ENCODE measurements around the gene ABHD17C. TPM values are rescaled to one million over a fixed set of nuclear protein-coding genes. Genes with fewer than 3 reads are reported as not detected.

The ABHD17C gene
- total RNA-seq, 3 donors from 2014 or later: 5.3 to 7.2 (median 5.8) TPM

GRCh38 chr15:80674245-80674614 is 20.9 kb upstream of the ABHD17C start:
- Mint-ChIP-seq H3K9me3 (no peaks in the 10 kb centered on the region), H3K4me3 (no peak overlapping the region), H3K4me1 (ENCODE audit: low read depth) (no peaks in the 10 kb centered on the region), H3K36me3 (ENCODE audit: insufficient read depth) (no peaks in the 10 kb centered on the region), H3K27me3 (ENCODE audit: low read depth) (peaks cover 15% of the 10 kb centered on the region)
- DNase-seq (no peak), ATAC-seq (no peak)

- H3K27me3 Mint-ChIP-seq (ENCODE audit: low read depth): peaks cover 23% of the 10 kb centered on the region
- H3K9me3 Mint-ChIP-seq: no peaks in the 10 kb centered on the region
- no peaks in the 10 kb centered on the region for H3K4me1 Mint-ChIP-seq (ENCODE audit: low read depth)
- no peaks in the 10 kb centered on the region for H3K36me3 Mint-ChIP-seq (ENCODE audit: insufficient read depth)
- DNase-seq: no peak
- no peak overlapping the region for H3K4me3 Mint-ChIP-seq
- ATAC-seq: no peak
These were observed 18.1 kb upstream of the ABHD17C start for GRCh38 chr15:80677041-80677440.

GRCh38 chr15:80679167-80679803 is 15.8 kb upstream of the ABHD17C start:
- no peak for DNase-seq

GRCh38 chr15:80679804-80680175 is 15.3 kb upstream of the ABHD17C start:
- DNase-seq (no peak), ATAC-seq (no peak)
- Mint-ChIP-seq H3K9me3 (peaks cover 4% of the 10 kb centered on the region), H3K4me3 (no peak overlapping the region), H3K27me3 (ENCODE audit: low read depth) (peaks cover 28% of the 10 kb centered on the region), H3K4me1 (ENCODE audit: low read depth) (no peaks in the 10 kb centered on the region), H3K36me3 (ENCODE audit: insufficient read depth) (no peaks in the 10 kb centered on the region)

More at GRCh38 chr15:80679167-80679803, 15.8 kb upstream of the ABHD17C start:
- Mint-ChIP-seq H3K36me3 (ENCODE audit: insufficient read depth) (no peaks in the 10 kb centered on the region), H3K27me3 (ENCODE audit: low read depth) (peaks cover 28% of the 10 kb centered on the region), H3K9me3 (peaks cover 3% of the 10 kb centered on the region), H3K4me3 (no peak overlapping the region), H3K4me1 (ENCODE audit: low read depth) (no peaks in the 10 kb centered on the region)
- ATAC-seq: no peak

GRCh38 chr15:80682201-80682600 is 12.9 kb upstream of the ABHD17C start:
- no peaks in the 10 kb centered on the region for H3K4me1 Mint-ChIP-seq (ENCODE audit: low read depth)
- DNase-seq (no peak), ATAC-seq (no peak)
- no peak overlapping the region for H3K4me3 Mint-ChIP-seq
- no peaks in the 10 kb centered on the region for H3K36me3 Mint-ChIP-seq (ENCODE audit: insufficient read depth)
- peaks cover 4% of the 10 kb centered on the region for H3K9me3 Mint-ChIP-seq
- peaks cover 21% of the 10 kb centered on the region for H3K27me3 Mint-ChIP-seq (ENCODE audit: low read depth)

- DNase-seq (no peak), ATAC-seq (no peak)
- Mint-ChIP-seq H3K4me3 (no peak overlapping the region), H3K9me3 (peaks cover 4% of the 10 kb centered on the region), H3K27me3 (ENCODE audit: low read depth) (peaks cover 13% of the 10 kb centered on the region), H3K36me3 (ENCODE audit: insufficient read depth) (no peaks in the 10 kb centered on the region), H3K4me1 (ENCODE audit: low read depth) (no peaks in the 10 kb centered on the region)
These were observed 10.4 kb upstream of the ABHD17C start for GRCh38 chr15:80684697-80685096.

- ATAC-seq: no peak
- Mint-ChIP-seq H3K4me1 (ENCODE audit: low read depth) (no peaks in the 10 kb centered on the region), H3K9me3 (peaks cover 4% of the 10 kb centered on the region), H3K36me3 (ENCODE audit: insufficient read depth) (no peaks in the 10 kb centered on the region), H3K27me3 (ENCODE audit: low read depth) (peaks cover 10% of the 10 kb centered on the region), H3K4me3 (no peak overlapping the region)
- no peak for DNase-seq
These were observed 9.5 kb upstream of the ABHD17C start for GRCh38 chr15:80685628-80686027.

GRCh38 chr15:80689294-80689693 is 5.8 kb upstream of the ABHD17C start:
- Mint-ChIP-seq H3K4me1 (ENCODE audit: low read depth) (peaks cover 5% of the 10 kb centered on the region), H3K27me3 (ENCODE audit: low read depth) (no peaks in the 10 kb centered on the region), H3K36me3 (ENCODE audit: insufficient read depth) (no peaks in the 10 kb centered on the region), H3K9me3 (peaks cover under 1% of the 10 kb centered on the region), H3K4me3 (no peak overlapping the region)
- ATAC-seq: no peak
- no peak for DNase-seq

GRCh38 chr15:80689716-80690115 is 5.4 kb upstream of the ABHD17C start:
- Mint-ChIP-seq H3K36me3 (ENCODE audit: insufficient read depth) (no peaks in the 10 kb centered on the region), H3K4me1 (ENCODE audit: low read depth) (peaks cover 8% of the 10 kb centered on the region), H3K4me3 (no peak overlapping the region), H3K27me3 (ENCODE audit: low read depth) (no peaks in the 10 kb centered on the region), H3K9me3 (no peaks in the 10 kb centered on the region)
- ATAC-seq (no peak), DNase-seq (no peak)

- no peak for DNase-seq
- H3K4me3 Mint-ChIP-seq: no peak overlapping the region
- ATAC-seq: no peak
- H3K9me3 Mint-ChIP-seq: no peaks in the 10 kb centered on the region
- peaks cover 13% of the 10 kb centered on the region for H3K4me1 Mint-ChIP-seq (ENCODE audit: low read depth)
- H3K36me3 Mint-ChIP-seq (ENCODE audit: insufficient read depth): no peaks in the 10 kb centered on the region
- no peaks in the 10 kb centered on the region for H3K27me3 Mint-ChIP-seq (ENCODE audit: low read depth)
These were observed 3.5 kb upstream of the ABHD17C start for GRCh38 chr15:80691575-80691974.

GRCh38 chr15:80693682-80694610 is 1.2 kb upstream of the ABHD17C start:
- Mint-ChIP-seq H3K36me3 (ENCODE audit: insufficient read depth) (no peaks in the 10 kb centered on the region), H3K9me3 (no peaks in the 10 kb centered on the region), H3K4me3 (peak overlapping the region; percentile 87), H3K27me3 (ENCODE audit: low read depth) (peaks cover 2% of the 10 kb centered on the region), H3K4me1 (ENCODE audit: low read depth) (peaks cover 22% of the 10 kb centered on the region)
- DNase-seq (no peak), ATAC-seq (peak; percentile 4 to 5)

- peak; percentile 49 to 50 for ATAC-seq
These were observed 455 bp upstream of the ABHD17C start for GRCh38 chr15:80694611-80695098.

GRCh38 chr15:80695911-80696661 is 976 bp downstream of the ABHD17C start:
- Mint-ChIP-seq H3K27me3 (ENCODE audit: low read depth) (peaks cover 2% of the 10 kb centered on the region), H3K9me3 (no peaks in the 10 kb centered on the region), H3K4me3 (peak overlapping the region; percentile 86), H3K36me3 (ENCODE audit: insufficient read depth) (no peaks in the 10 kb centered on the region), H3K4me1 (ENCODE audit: low read depth) (peaks cover 22% of the 10 kb centered on the region)
- ATAC-seq (no peak), DNase-seq (peak; percentile 8)

More at GRCh38 chr15:80694611-80695098, 455 bp upstream of the ABHD17C start:
- peaks cover 22% of the 10 kb centered on the region for H3K4me1 Mint-ChIP-seq (ENCODE audit: low read depth)
- H3K27me3 Mint-ChIP-seq (ENCODE audit: low read depth): peaks cover 2% of the 10 kb centered on the region
- H3K36me3 Mint-ChIP-seq (ENCODE audit: insufficient read depth): no peaks in the 10 kb centered on the region
- peak; percentile 9 for DNase-seq
- peak overlapping the region; percentile 87 for H3K4me3 Mint-ChIP-seq
- no peaks in the 10 kb centered on the region for H3K9me3 Mint-ChIP-seq

GRCh38 chr15:80697075-80697685 is 2.1 kb downstream of the ABHD17C start:
- ATAC-seq: no peak
- H3K36me3 Mint-ChIP-seq (ENCODE audit: insufficient read depth): no peaks in the 10 kb centered on the region
- peak overlapping the region; percentile 86 for H3K4me3 Mint-ChIP-seq
- DNase-seq: no peak
- H3K9me3 Mint-ChIP-seq: no peaks in the 10 kb centered on the region
- peaks cover 2% of the 10 kb centered on the region for H3K27me3 Mint-ChIP-seq (ENCODE audit: low read depth)
- H3K4me1 Mint-ChIP-seq (ENCODE audit: low read depth): peaks cover 22% of the 10 kb centered on the region

Measured in activated T-cell treated with anti-CD3 and anti-CD28 coated beads, Interleukin-2, amount 50 U/mL, for 4 hours (primary cell).